ENCODE measurements around the gene PKNOX2.

Gene PKNOX2

DNA sequence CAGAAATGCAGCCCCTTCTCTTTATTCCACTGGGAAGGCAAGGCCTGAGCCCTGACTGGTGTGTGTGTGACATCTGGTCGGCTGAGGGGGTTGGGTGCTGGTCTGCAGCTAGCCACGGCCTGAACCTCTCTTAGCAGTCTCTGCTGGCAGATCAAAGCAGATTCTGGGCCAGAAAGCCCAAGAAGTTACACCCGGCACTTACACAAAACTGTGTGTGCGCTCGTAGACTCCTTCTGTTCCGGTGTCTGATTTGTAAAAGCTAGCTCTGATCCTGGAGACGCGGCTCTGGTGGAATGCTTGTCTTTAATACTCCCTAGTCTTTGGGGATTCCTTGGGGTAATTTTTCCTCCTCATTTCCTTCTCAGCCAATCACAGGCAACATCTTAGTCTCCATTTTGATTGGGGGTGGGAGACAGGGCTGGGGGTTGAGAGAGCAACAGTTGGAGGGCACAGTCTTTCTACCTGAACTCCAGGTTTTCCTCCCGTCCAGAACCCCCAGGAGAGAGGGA is 5.5 kb downstream of the PKNOX2 start:
- DNase-seq (ENCODE audit: low read depth), result no peak
- TF ChIP-seq, protein P1, sequence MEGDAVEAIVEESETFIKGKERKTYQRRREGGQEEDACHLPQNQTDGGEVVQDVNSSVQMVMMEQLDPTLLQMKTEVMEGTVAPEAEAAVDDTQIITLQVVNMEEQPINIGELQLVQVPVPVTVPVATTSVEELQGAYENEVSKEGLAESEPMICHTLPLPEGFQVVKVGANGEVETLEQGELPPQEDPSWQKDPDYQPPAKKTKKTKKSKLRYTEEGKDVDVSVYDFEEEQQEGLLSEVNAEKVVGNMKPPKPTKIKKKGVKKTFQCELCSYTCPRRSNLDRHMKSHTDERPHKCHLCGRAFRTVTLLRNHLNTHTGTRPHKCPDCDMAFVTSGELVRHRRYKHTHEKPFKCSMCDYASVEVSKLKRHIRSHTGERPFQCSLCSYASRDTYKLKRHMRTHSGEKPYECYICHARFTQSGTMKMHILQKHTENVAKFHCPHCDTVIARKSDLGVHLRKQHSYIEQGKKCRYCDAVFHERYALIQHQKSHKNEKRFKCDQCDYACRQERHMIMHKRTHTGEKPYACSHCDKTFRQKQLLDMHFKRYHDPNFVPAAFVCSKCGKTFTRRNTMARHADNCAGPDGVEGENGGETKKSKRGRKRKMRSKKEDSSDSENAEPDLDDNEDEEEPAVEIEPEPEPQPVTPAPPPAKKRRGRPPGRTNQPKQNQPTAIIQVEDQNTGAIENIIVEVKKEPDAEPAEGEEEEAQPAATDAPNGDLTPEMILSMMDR (conservative IDR thresholded peaks at IDR 0.05; ENCODE audit: control insufficient read depth, insufficient read depth, low read depth, low read length), result no peak
- H3K4me3 ChIP-seq (ENCODE audit: control insufficient read depth, low read depth, low read length), result no peak overlapping the region

DNA sequence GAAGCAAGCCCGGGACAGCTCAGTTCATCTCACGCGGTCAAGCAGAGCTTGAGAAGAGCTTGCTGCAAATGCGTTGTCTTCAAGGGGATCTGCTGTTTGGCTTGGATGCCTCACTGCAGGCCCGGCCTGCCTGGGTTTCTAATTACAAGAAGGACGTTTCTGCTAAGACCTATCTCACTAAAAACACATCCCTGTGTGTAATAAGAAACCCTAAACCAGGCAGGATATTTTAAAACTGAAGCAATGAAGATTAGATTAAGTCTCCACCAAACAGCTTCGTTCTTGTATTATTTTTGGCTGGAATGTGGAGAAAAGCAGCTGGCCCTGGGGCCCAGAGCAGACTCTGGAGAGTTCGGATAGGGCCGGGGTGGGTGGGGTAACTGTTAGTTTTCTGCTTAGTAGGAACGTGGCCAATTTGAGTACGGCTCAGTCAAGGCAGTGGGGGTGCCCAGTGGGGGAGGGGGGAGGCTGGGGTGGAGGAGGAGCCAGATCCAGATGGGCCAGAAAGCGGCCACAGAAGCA is 6.0 kb downstream of the PKNOX2 start:
- DNase-seq (ENCODE audit: low read depth), result peak; percentile 68
- no peak overlapping the region for H3K4me3 ChIP-seq (ENCODE audit: control insufficient read depth, low read depth, low read length)
- TF ChIP-seq, protein P1 (conservative IDR thresholded peaks at IDR 0.05; ENCODE audit: control insufficient read depth, insufficient read depth, low read depth, low read length), result no peak

DNA sequence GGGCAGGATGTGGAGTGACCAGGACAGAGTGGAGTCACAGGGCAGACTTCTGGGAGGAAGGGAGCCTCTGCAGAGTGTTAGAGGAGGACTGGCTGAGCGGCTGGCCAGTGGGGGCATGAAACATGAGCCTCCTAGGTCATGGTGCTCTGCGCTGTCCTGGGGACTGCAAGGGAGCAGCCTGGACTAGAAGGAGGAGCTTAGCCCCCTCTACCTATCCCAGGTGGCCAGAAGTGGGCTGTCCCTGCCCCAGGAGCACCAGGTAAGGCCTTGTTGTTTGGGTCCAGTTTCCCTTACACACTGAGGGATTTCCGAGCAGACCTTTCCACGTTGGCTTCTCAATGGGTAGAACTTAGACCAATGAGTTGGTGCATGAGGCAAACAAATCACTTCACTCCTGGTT is 7.4 kb downstream of the PKNOX2 start:
- no peak for DNase-seq (ENCODE audit: low read depth)
- H3K4me3 ChIP-seq (ENCODE audit: control insufficient read depth, low read depth, low read length), result no peak overlapping the region
- TF ChIP-seq, protein P1 (conservative IDR thresholded peaks at IDR 0.05; ENCODE audit: control insufficient read depth, insufficient read depth, low read depth, low read length), result no peak

DNA sequence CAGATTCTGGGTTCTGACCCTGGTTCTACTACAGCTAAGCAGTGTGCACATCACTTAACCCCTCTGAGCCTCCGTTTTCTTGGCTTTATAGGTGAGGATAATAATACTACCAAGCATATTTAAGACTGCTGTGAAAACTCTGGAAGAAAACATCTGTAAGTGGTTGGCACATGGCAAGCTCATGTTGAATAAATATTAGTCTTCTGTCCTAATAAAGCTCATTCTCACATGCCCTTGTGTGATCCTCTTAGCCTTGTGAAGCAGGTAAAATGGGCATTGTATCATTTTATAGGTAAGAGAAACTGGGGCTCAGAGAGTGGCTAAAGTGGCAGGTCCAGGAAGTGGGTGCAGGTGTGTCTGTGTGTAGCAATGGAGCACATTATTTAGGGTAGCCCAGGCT is 8.5 kb downstream of the PKNOX2 start:
- no peak for DNase-seq (ENCODE audit: low read depth)
- TF ChIP-seq, protein P1 (conservative IDR thresholded peaks at IDR 0.05; ENCODE audit: control insufficient read depth, insufficient read depth, low read depth, low read length), result no peak
- H3K4me3 ChIP-seq (ENCODE audit: control insufficient read depth, low read depth, low read length), result no peak overlapping the region

DNA sequence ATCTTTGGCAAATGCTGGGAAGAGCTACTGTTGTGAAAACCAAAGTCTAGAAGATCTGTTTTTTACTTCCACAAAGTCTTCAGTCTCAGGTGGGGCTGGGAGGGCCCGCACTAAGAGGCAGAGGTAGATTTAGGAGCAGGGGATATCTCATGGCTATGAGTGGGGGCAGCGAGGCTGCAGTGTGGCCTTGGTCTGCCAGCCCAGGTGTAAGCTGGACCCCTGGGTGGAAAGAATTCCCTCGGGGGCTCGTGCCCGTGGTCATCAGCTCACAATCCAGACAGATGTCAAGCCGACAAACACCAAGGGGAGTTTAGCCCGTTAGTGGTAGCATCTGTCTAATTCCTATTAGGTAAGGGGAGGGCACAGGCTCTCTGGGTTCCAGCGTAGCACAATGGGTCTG is 9.0 kb downstream of the PKNOX2 start:
- TF ChIP-seq, protein P1 (conservative IDR thresholded peaks at IDR 0.05; ENCODE audit: control insufficient read depth, insufficient read depth, low read depth, low read length), result no peak
- no peak overlapping the region for H3K4me3 ChIP-seq (ENCODE audit: control insufficient read depth, low read depth, low read length)

DNA sequence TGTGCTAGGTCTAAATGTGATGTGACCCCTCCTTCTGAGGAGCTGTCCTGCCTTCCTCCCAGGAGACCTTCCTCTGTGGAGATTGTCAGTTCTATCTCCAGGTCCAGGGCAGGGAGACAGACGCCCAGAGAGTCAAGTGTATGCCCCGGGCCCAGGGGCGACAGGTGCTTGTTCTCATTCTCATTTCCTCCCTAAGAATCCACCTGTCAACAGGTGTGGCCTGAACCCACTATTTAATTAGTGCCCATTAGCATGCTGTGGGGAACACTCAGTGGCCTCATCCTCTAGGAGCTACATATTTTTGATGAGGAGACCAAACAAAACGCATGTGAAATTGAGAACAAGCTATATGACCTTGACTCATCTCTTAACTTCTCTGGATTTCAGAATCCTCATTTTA is 9.5 kb downstream of the PKNOX2 start:
- TF ChIP-seq, protein P1 (conservative IDR thresholded peaks at IDR 0.05; ENCODE audit: control insufficient read depth, insufficient read depth, low read depth, low read length), result no peak
- DNase-seq (ENCODE audit: low read depth), result no peak
- no peak overlapping the region for H3K4me3 ChIP-seq (ENCODE audit: control insufficient read depth, low read depth, low read length)

More for the DNA sequence above, 9.0 kb downstream of the PKNOX2 start:
- DNase-seq (ENCODE audit: low read depth), result no peak

DNA sequence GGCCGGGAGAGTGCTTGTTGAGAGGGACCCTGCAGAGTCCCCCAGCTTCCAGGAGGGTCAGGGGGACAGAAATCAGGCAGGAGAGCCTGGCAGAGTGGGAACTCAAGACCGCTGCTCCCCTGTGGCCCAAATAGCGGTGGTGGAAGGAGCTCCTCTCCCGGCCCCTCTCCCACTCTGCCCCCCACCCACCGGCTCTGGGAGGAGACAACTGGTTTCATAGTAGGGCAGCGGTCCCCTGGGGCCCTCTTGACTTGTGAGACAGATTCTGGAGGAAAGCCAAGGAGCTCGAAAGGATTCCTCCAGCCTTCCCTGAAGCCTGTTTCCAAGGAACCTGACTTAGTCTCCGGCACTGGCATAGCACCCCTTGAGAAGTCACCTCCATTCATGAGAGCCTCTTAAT is 10.1 kb downstream of the PKNOX2 start:
- no peak overlapping the region for H3K4me3 ChIP-seq (ENCODE audit: control insufficient read depth, low read depth, low read length)
- DNase-seq (ENCODE audit: low read depth), result no peak
- TF ChIP-seq, protein P1 (conservative IDR thresholded peaks at IDR 0.05; ENCODE audit: control insufficient read depth, insufficient read depth, low read depth, low read length), result no peak

Data from fibroblast of mammary gland (primary cell).